OCI-LY7 (cell line): ENCODE data around the gene ALOXE3.

Experiments used
- EZH2phosphoT487 ChIP-seq: fragments of 200-600 bp; sonication (generic); IDR thresholded peaks from 2 replicates; pipeline ENCODE4 v1.6.1; 2018; ENCODE audit warnings: low read depth, borderline replicate concordance, mild to moderate bottlenecking, mixed run types, antibody characterized with exemption, low read length, moderate library complexity, mixed read lengths
- TF ChIP-seq, protein P1 (sequence below): fragments of 200-600 bp; sonication (generic); conservative IDR thresholded peaks from 2 replicates; pipeline ENCODE4 v1.5.1; 2014; ENCODE audit warnings: mild to moderate bottlenecking, antibody characterized with exemption, low read length, moderate library complexity, mixed read lengths

DNA sequence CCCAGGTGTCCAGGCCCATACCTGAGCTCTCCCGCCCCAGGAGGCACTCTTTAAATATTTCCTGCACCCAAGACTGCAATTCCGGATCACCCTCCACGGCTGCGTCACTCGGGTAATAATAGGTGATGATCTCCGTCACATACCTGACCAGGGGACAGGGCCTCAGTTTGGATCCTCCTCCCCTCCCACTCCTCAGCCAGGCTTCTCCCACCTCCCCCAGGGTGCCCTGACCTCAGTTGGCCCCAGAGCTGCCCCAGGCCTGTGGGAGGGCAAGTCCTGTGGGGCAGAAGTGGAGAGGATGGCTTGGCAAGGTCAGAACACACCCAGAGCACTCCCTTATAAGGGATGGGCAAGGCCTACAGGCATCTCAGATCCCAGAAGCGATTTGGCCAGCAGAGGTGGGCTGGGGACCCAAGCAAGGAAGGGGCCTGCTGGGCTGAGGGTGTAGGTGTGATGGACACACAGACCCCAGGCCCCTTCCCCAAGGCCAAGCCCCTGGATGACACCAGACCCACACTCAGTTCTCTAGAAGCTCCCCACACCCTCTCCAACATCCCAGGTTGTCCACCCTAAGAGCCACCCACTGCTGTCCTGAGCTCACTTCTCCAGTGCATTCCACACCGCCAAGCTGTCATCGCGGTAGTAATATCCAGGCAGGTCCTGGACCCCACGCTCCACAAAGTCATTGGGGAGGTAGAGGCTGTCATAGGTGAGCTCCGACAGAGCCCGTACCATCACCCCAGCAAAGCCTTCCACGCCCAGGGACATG lies 42.6 kb downstream of the ALOXE3 start:
- TF ChIP-seq EZH2phosphoT487 = no peak
- TF ChIP-seq, protein P1, sequence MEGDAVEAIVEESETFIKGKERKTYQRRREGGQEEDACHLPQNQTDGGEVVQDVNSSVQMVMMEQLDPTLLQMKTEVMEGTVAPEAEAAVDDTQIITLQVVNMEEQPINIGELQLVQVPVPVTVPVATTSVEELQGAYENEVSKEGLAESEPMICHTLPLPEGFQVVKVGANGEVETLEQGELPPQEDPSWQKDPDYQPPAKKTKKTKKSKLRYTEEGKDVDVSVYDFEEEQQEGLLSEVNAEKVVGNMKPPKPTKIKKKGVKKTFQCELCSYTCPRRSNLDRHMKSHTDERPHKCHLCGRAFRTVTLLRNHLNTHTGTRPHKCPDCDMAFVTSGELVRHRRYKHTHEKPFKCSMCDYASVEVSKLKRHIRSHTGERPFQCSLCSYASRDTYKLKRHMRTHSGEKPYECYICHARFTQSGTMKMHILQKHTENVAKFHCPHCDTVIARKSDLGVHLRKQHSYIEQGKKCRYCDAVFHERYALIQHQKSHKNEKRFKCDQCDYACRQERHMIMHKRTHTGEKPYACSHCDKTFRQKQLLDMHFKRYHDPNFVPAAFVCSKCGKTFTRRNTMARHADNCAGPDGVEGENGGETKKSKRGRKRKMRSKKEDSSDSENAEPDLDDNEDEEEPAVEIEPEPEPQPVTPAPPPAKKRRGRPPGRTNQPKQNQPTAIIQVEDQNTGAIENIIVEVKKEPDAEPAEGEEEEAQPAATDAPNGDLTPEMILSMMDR = no peak
